GM19395 (cell line): Measurements from ENCODE around the gene CNGB1.
"Not testable (repeated sequence)": the region's sequence is repeated elsewhere in the genome, so short reads cannot be mapped to it uniquely, and the experiment has no call there.

Source experiments
- ATAC-seq: cut with Tn5 transposase; IDR thresholded peaks from one replicate; pipeline ENCODE4 v1.9.1; 2021; ENCODE audit warnings: mild to moderate bottlenecking, moderate library complexity; ENCODE audit not compliant: unreplicated experiment

CNGB1 gene

GRCh38 chr16:57970970-57971369 lies at the start of gene CNGB1:
Gene CNGB1 (minus strand): TSS chr16:57971128. CDS start chr16:57967286, 3,842 bp downstream.
- no peak for ATAC-seq

- ATAC-seq: no peak
Observed at GRCh38 chr16:58019866-58020538, 49.1 kb upstream of the CNGB1 start.

GRCh38 chr16:58018803-58019202 lies 47.9 kb upstream of the CNGB1 start:
- ATAC-seq: no peak

GRCh38 chr16:58016840-58017446 lies 46.0 kb upstream of the CNGB1 start:
- no peak for ATAC-seq

GRCh38 chr16:58013201-58013956 lies 42.5 kb upstream of the CNGB1 start:
- no peak for ATAC-seq

- ATAC-seq: no peak
Observed at GRCh38 chr16:58012481-58012880, 41.6 kb upstream of the CNGB1 start.

- no peak for ATAC-seq
Observed at GRCh38 chr16:58011652-58012051, 40.7 kb upstream of the CNGB1 start.

- ATAC-seq: no peak
Observed at GRCh38 chr16:58010886-58011285, 40.0 kb upstream of the CNGB1 start.

- no peak for ATAC-seq
Observed at GRCh38 chr16:58009856-58010416, 39.0 kb upstream of the CNGB1 start.

GRCh38 chr16:58004736-58005135 lies 33.8 kb upstream of the CNGB1 start:
- ATAC-seq: not testable (repeated sequence)

GRCh38 chr16:58002936-58003335 lies 32.0 kb upstream of the CNGB1 start:
- no peak for ATAC-seq

GRCh38 chr16:58002416-58002800 lies 31.5 kb upstream of the CNGB1 start:
- no peak for ATAC-seq

GRCh38 chr16:58001781-58002415 lies 31.0 kb upstream of the CNGB1 start:
- no peak for ATAC-seq

GRCh38 chr16:58000706-58001676 lies 30.1 kb upstream of the CNGB1 start, which contains the start of gene USB1:
Gene USB1 (plus strand): TSS chr16:58001407. CDS start chr16:58001484, 77 bp downstream.
- peak; percentile 79 for ATAC-seq

GRCh38 chr16:57999971-58000705 lies 29.2 kb upstream of the CNGB1 start, which contains the start of gene ZNF319:
Gene ZNF319 (minus strand): TSS chr16:58000672. CDS start chr16:57998265, 2,407 bp downstream.
- ATAC-seq: peak; percentile 19

GRCh38 chr16:57999366-57999970 lies 28.5 kb upstream of the CNGB1 start:
- no peak for ATAC-seq

- no peak for ATAC-seq
Observed at GRCh38 chr16:57998992-57999365, 28.1 kb upstream of the CNGB1 start.

GRCh38 chr16:57998486-57998885 lies 27.6 kb upstream of the CNGB1 start:
- ATAC-seq: no peak
